KMS-11 (cell line): ENCODE measurements around the gene ADGRD1.

ENCODE experiments used
- H2AFZ ChIP-seq: fragments of 200-600 bp; sonication (generic); 2 replicates; pipeline ENCODE4 v1.6.1; 2016; ENCODE audit warnings: antibody characterized with exemption, mixed run types, low read depth
- H3K27ac ChIP-seq: fragments of 200-600 bp; sonication (generic); 2 replicates; pipeline ENCODE4 v1.6.1; 2016; ENCODE audit warnings: mild to moderate bottlenecking, mixed run types
- H3K27me3 ChIP-seq: fragments of 200-600 bp; sonication (generic); 2 replicates; pipeline ENCODE4 v1.6.1; 2017; ENCODE audit warnings: mild to moderate bottlenecking, low read depth, mixed run types, moderate library complexity; ENCODE audit not compliant: insufficient read depth
- H3K36me3 ChIP-seq: fragments of 200-600 bp; sonication (generic); 2 replicates; pipeline ENCODE4 v1.6.1; 2017; ENCODE audit warnings: mild to moderate bottlenecking, mixed run types; ENCODE audit not compliant: insufficient read depth
- H3K4me1 ChIP-seq: fragments of 200-600 bp; sonication (generic); 2 replicates; pipeline ENCODE4 v1.6.1; 2016; ENCODE audit warnings: mild to moderate bottlenecking, low read depth, mixed run types; ENCODE audit not compliant: poor library complexity, severe bottlenecking
- H3K4me2 ChIP-seq: fragments of 200-600 bp; sonication (generic); 2 replicates; pipeline ENCODE4 v1.7.0; 2016; ENCODE audit warnings: mild to moderate bottlenecking, mixed run types
- H3K4me3 ChIP-seq: fragments of 200-600 bp; sonication (generic); IDR thresholded peaks from 2 replicates; pipeline ENCODE4 v1.6.1; 2017; ENCODE audit warnings: low read depth, low read length, mixed read lengths; ENCODE audit not compliant: insufficient read depth
- H3K79me2 ChIP-seq: fragments of 200-600 bp; sonication (generic); 2 replicates; pipeline ENCODE4 v1.6.1; 2016; ENCODE audit warnings: low read depth, mixed run types; ENCODE audit not compliant: insufficient read depth
- H3K9ac ChIP-seq: fragments of 200-600 bp; sonication (generic); 2 replicates; pipeline ENCODE4 v1.6.1; 2016; ENCODE audit warnings: mild to moderate bottlenecking, mixed run types
- H4K20me1 ChIP-seq: fragments of 200-600 bp; sonication (generic); 2 replicates; pipeline ENCODE4 v1.6.1; 2016; ENCODE audit warnings: mild to moderate bottlenecking, mixed run types; ENCODE audit not compliant: insufficient read depth
- CTCF ChIP-seq: fragments of 200-600 bp; sonication (generic); conservative IDR thresholded peaks from 2 replicates; pipeline ENCODE4 v1.6.1; 2017; ENCODE audit warnings: low read depth, mild to moderate bottlenecking, antibody characterized with exemption, low read length, moderate library complexity, mixed read lengths

The ADGRD1 gene

GRCh38 chr12:131105736-131106348 is 152.1 kb downstream of the ADGRD1 start:
- Histone ChIP-seq H4K20me1 (no peaks in the 10 kb centered on the region), H3K4me1 (no peaks in the 10 kb centered on the region), H3K79me2 (no peaks in the 10 kb centered on the region), H3K36me3 (no peaks in the 10 kb centered on the region), H3K9ac (no peak overlapping the region), H2AFZ (no peak overlapping the region), H3K4me2 (no peak overlapping the region), H3K4me3 (no peak overlapping the region), H3K27me3 (no peaks in the 10 kb centered on the region), H3K27ac (no peak overlapping the region)
- no peak for TF ChIP-seq CTCF

- no peaks in the 10 kb centered on the region for H3K36me3 ChIP-seq
- no peaks in the 10 kb centered on the region for H3K4me1 ChIP-seq
- no peak for TF ChIP-seq CTCF
- no peaks in the 10 kb centered on the region for H3K79me2 ChIP-seq
- no peaks in the 10 kb centered on the region for H4K20me1 ChIP-seq
- H2AFZ ChIP-seq: no peak overlapping the region
- H3K4me2 ChIP-seq: no peak overlapping the region
- H3K27ac ChIP-seq: no peak overlapping the region
- H3K27me3 ChIP-seq: no peaks in the 10 kb centered on the region
- no peak overlapping the region for H3K4me3 ChIP-seq
- no peak overlapping the region for H3K9ac ChIP-seq
Measured at GRCh38 chr12:131106349-131106941, 152.7 kb downstream of the ADGRD1 start.

- no peaks in the 10 kb centered on the region for H4K20me1 ChIP-seq
- no peak overlapping the region for H3K4me2 ChIP-seq
- no peaks in the 10 kb centered on the region for H3K79me2 ChIP-seq
Measured at GRCh38 chr12:131108177-131108955, 154.7 kb downstream of the ADGRD1 start.

GRCh38 chr12:131111446-131111845 is 157.7 kb downstream of the ADGRD1 start:
- no peak overlapping the region for H3K27ac ChIP-seq
- H3K4me1 ChIP-seq: no peaks in the 10 kb centered on the region
- H4K20me1 ChIP-seq: no peaks in the 10 kb centered on the region
- no peak overlapping the region for H3K4me2 ChIP-seq
- H2AFZ ChIP-seq: no peak overlapping the region
- H3K4me3 ChIP-seq: no peak overlapping the region
- no peak for TF ChIP-seq CTCF
- no peaks in the 10 kb centered on the region for H3K36me3 ChIP-seq
- no peaks in the 10 kb centered on the region for H3K79me2 ChIP-seq
- no peak overlapping the region for H3K9ac ChIP-seq
- no peaks in the 10 kb centered on the region for H3K27me3 ChIP-seq

More at GRCh38 chr12:131108177-131108955, 154.7 kb downstream of the ADGRD1 start:
- H3K27ac ChIP-seq: no peak overlapping the region
- no peaks in the 10 kb centered on the region for H3K27me3 ChIP-seq
- no peaks in the 10 kb centered on the region for H3K36me3 ChIP-seq
- no peaks in the 10 kb centered on the region for H3K4me1 ChIP-seq
- H3K4me3 ChIP-seq: no peak overlapping the region
- H2AFZ ChIP-seq: no peak overlapping the region
- no peak overlapping the region for H3K9ac ChIP-seq
- no peak for TF ChIP-seq CTCF
